ENCODE results near the gene PARD3B. TPM values are rescaled to one million over a fixed set of nuclear protein-coding genes. Genes with fewer than 3 reads are reported as not detected.

The PARD3B gene
- total and polyA plus RNA-seq, 2 of the 8 experiments (the other 6 are each of a cell fraction or from before 2014, with no cell fraction given), result 1.2 to 5.7 TPM

- no peak for DNase-seq (ENCODE audit: low read depth in 1 of 2, low spot score in 2 of 2)
- no peak for TF ChIP-seq SIN3A (conservative IDR thresholded peaks at IDR 0.05 in 1 of 2, IDR thresholded peaks at IDR 0.05 in 1 of 2; ENCODE audit: low read depth in 1 of 2, low read length in 2 of 2)
- TF ChIP-seq JUND (IDR thresholded peaks at IDR 0.05; ENCODE audit: low read length), result no peak
- 0 out of 4 replicates have a peak, but pooled peaks of 1 of the 2 experiments have one; percentile 1 for TF ChIP-seq RAD21 (IDR thresholded peaks at IDR 0.05 in 1 of 2, conservative IDR thresholded peaks at IDR 0.05 in 1 of 2; ENCODE audit: low read depth in 2 of 2, low read length in 2 of 2)
- TF ChIP-seq, protein P1, sequence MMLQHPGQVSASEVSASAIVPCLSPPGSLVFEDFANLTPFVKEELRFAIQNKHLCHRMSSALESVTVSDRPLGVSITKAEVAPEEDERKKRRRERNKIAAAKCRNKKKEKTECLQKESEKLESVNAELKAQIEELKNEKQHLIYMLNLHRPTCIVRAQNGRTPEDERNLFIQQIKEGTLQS (IDR thresholded peaks at IDR 0.05; ENCODE audit: insufficient read depth, low read depth, low read length), result no peak
- no peak for TF ChIP-seq EP300 (IDR thresholded peaks at IDR 0.05; ENCODE audit: borderline replicate concordance in 1 of 2, low read depth in 2 of 2, low read length in 2 of 2)
- no peak for TF ChIP-seq CBX8 (IDR thresholded peaks at IDR 0.05; ENCODE audit: borderline replicate concordance, low read depth, low read length)
- TF ChIP-seq CEBPB (IDR thresholded peaks at IDR 0.05; ENCODE audit: low read depth, low read length), result no peak
Observed at GRCh38 chr2:205464681-205465080, 919.4 kb downstream of the PARD3B start.

More at GRCh38 chr2:205464681-205465080, 919.4 kb downstream of the PARD3B start:
- FAIRE-seq, result peak; percentile 73
- Histone ChIP-seq H3K4me1 (replicated peaks in 1 of 4; ENCODE audit: control insufficient read depth in 3 of 4, insufficient read depth in 4 of 4, low read length in 3 of 4) (peaks cover 4 to 26% (median 23%) of the 10 kb centered on the region in 4 experiments; a peak in 6 of 7 replicates), H3K27me3 (replicated peaks in 1 of 4; ENCODE audit: control insufficient read depth in 3 of 4, extremely low read depth in 1 of 4, insufficient read depth in 3 of 4, low read length in 3 of 4) (peaks cover 0 to 2% (median 0%) of the 10 kb centered on the region in 4 experiments; a peak in 1 of 7 replicates), H3K4me2 (ENCODE audit: insufficient read depth in 1 of 2, low read depth in 2 of 2, low read length in 2 of 2) (peak overlapping the region in 1 of 2 experiments; percentile 59; a peak in 2 of 4 replicates), H3K14ac (ENCODE audit: insufficient read length) (no peak overlapping the region), H2BK15ac (ENCODE audit: low read length) (no peak overlapping the region), H2AK5ac (ENCODE audit: low read depth, low read length) (no peak overlapping the region), H3K18ac (ENCODE audit: extremely low read depth, low read length) (no peak overlapping the region), H3K79me2 (ENCODE audit: control insufficient read depth in 1 of 2, insufficient read depth in 2 of 2, low read length in 2 of 2) (no peaks in the 10 kb centered on the region), H2BK120ac (replicated peaks; ENCODE audit: low read depth, low read length) (no peak overlapping the region), H2AFZ (ENCODE audit: low read length) (no peak overlapping the region), H4K20me1 (replicated peaks in 1 of 2; ENCODE audit: control insufficient read depth in 1 of 2, insufficient read depth in 2 of 2, low read length in 2 of 2) (no peaks in the 10 kb centered on the region), H4K91ac (replicated peaks; ENCODE audit: insufficient read length, low read length) (no peak overlapping the region), H3K9ac (replicated peaks in 1 of 4; ENCODE audit: extremely low read depth in 1 of 4, low read depth in 3 of 4, low read length in 3 of 4) (no peak overlapping the region), H3K79me1 (ENCODE audit: low read depth, low read length) (no peaks in the 10 kb centered on the region), H3K4me3 (ENCODE audit: extremely low read depth in 1 of 4, insufficient read depth in 2 of 4, low read depth in 3 of 4, low read length in 4 of 4) (no peak overlapping the region), H3K56ac (replicated peaks; ENCODE audit: insufficient read length, low read depth, low read length) (no peak overlapping the region), H3K36me3 (ENCODE audit: control insufficient read depth in 2 of 4, insufficient read depth in 4 of 4, low read length in 3 of 4) (no peaks in the 10 kb centered on the region), H2BK12ac (ENCODE audit: low read depth, low read length) (peak overlapping the region; percentile 52; the same call in 1 of the 2 replicates), H3K4ac (replicated peaks; ENCODE audit: insufficient read length, low read depth, low read length) (no peak overlapping the region), H3K27ac (ENCODE audit: low read depth, low read length) (no peak overlapping the region), H4K5ac (ENCODE audit: insufficient read length, low read depth, low read length) (peak overlapping the region; percentile 4), H4K8ac (ENCODE audit: extremely low read depth, insufficient read depth, low read length) (no peak overlapping the region), H3K23ac (ENCODE audit: insufficient read length) (no peak overlapping the region), H2BK20ac (ENCODE audit: low read length) (no peak overlapping the region), H2BK5ac (ENCODE audit: low read depth, low read length) (no peak overlapping the region), H3K9me3 (ENCODE audit: insufficient read depth in 2 of 2, low read depth in 1 of 2, low read length in 1 of 2) (no peaks in the 10 kb centered on the region), H3K23me2 (ENCODE audit: low read depth, low read length) (no peaks in the 10 kb centered on the region)
- WGBS, 2 experiments (ENCODE audit: extremely low coverage in 1 of 2, insufficient coverage in 1 of 2, insufficient read length in 1 of 2, insufficient replicate concordance in 2 of 2, low coverage in 1 of 2, low lambda C conversion rate in 2 of 2, missing lambda C conversion rate in 1 of 2), result 83% methylated on average over 3 of the region's 3 CpGs; no CpG with 5 or more reads in 1 of the 2 experiments
- CTCF ChIA-PET (ENCODE audit: partially characterized antibody), result no interaction called here
- POLR2A ChIA-PET (ENCODE audit: partially characterized antibody), result no interaction called here

Measured in H1 (cell line).